Sigmoid colon (tissue), 7 donors: ENCODE results near the gene DAPK2. TPM values are rescaled to one million over a fixed set of nuclear protein-coding genes. Genes with fewer than 3 reads are reported as not detected.

ENCODE experiments used
- polyA plus RNA-seq, 3 donors: library from polyadenylated mRNA; stranded (reverse); fragments of 200-250 nt; gene quantifications; one replicate each; pipeline ENCODE4 v1.2.3, GENCODE V29; 2013
- small RNA-seq, 3 donors: library from RNA; depleted of rRNA; stranded (forward); fragments of <200 nt; gene quantifications; one replicate each; pipeline ENCODE3, GENCODE V24; 2016
- total RNA-seq, 4 donors: library from RNA; depleted of rRNA; stranded (reverse); fragments of >200 nt; gene quantifications; one replicate each; pipeline ENCODE4 v1.1.0, GENCODE V29; 2016
- donor health status: healthy with polysubstance abuse.
- donor health status: Bipolar disorder and iron deficiency.
- donor health status: healthy.

DAPK2 gene
- total and polyA plus RNA-seq, 7 donors, result 2.1 to 27.7 (median 5.5) TPM

Small RNA genes lying within 50 kb of the gene (small RNA-seq; reads per million reads assigned to genes)
- gene AC015914.2 (0 reads per million in 3 donors), gene MIR422A (0 reads per million in 3 donors)

Other genes starting within 250 kb of the DAPK2 start
- 100 to 1,000 TPM; 107 to 142 (median 118) TPM for gene HERC1, start 212.5 kb downstream of the DAPK2 start, total RNA-seq
- 10 to 100 TPM; 12.5 to 38.2 (median 19.2) TPM for gene HERC1, start 212.5 kb downstream of the DAPK2 start, polyA plus RNA-seq
- 10 to 100 TPM; 24.7 to 51.7 (median 42.2) TPM for gene CIAO2A, start 47.4 kb upstream of the DAPK2 start, total RNA-seq
- gene CIAO2A, start 47.4 kb upstream of the DAPK2 start, polyA plus RNA-seq, result 100 to 1,000 TPM; 118 to 339 (median 223) TPM
- gene SNX1, start 49.5 kb upstream of the DAPK2 start, total RNA-seq, result 10 to 100 TPM; 74.5 to 88.1 (median 81.5) TPM
- gene SNX1, start 49.5 kb upstream of the DAPK2 start, polyA plus RNA-seq, result 10 to 100 TPM; 70.3 to 86.7 (median 70.9) TPM
- under 1 TPM in 3 of 4 donors, not detected in 1; under 0.01 to 0.95 (median 0.83) TPM for gene SNX22, start 105.2 kb upstream of the DAPK2 start, total RNA-seq
- gene SNX22, start 105.2 kb upstream of the DAPK2 start, polyA plus RNA-seq, result 1 to 10 TPM in 1 of 3 donors, under 1 TPM in 1, not detected in 1; 0.23 to 8.4 TPM
- 100 to 1,000 TPM; 154 to 232 (median 183) TPM for gene PPIB, start 116.5 kb upstream of the DAPK2 start, total RNA-seq
- gene PPIB, start 116.5 kb upstream of the DAPK2 start, polyA plus RNA-seq, result 100 to 1,000 TPM; 162 to 647 (median 169) TPM